ENCODE results near the gene AIFM3.

AIFM3 gene

GRCh38 chr22:20996031-20996410 lies 29.0 kb downstream of the AIFM3 start:
- H3F3A ChIP-seq (ENCODE audit: low read depth), result no peaks in the 10 kb centered on the region
- no peaks in the 10 kb centered on the region for H3K9me3 ChIP-seq (ENCODE audit: insufficient read depth, low read depth, low read length)
- H3K9me2 ChIP-seq (replicated peaks; ENCODE audit: low read depth, low read length), result no peaks in the 10 kb centered on the region
- H3K27me3 ChIP-seq (ENCODE audit: insufficient read depth, low read length, poor library complexity, severe bottlenecking), result no peaks in the 10 kb centered on the region
- TF ChIP-seq EZH2phosphoT487 (IDR thresholded peaks at IDR 0.05; ENCODE audit: borderline replicate concordance) (no peak), CTCF (conservative IDR thresholded peaks at IDR 0.05; ENCODE audit: low read length) (no peak)
- peaks cover 7% of the 10 kb centered on the region for H3K4me1 ChIP-seq (ENCODE audit: insufficient read depth, low read length, poor library complexity, severe bottlenecking)
- no peak overlapping the region for H3K9ac ChIP-seq (ENCODE audit: low read depth, low read length, poor library complexity, severe bottlenecking)
- H3K4me3 ChIP-seq (ENCODE audit: low read length, poor library complexity, severe bottlenecking), result no peak overlapping the region
- peaks cover 18% of the 10 kb centered on the region for H4K20me1 ChIP-seq (ENCODE audit: insufficient read depth, low read length, poor library complexity, severe bottlenecking)
- no peak overlapping the region for H3K4me2 ChIP-seq (ENCODE audit: low read depth, low read length, poor library complexity, severe bottlenecking)
- H3K36me3 ChIP-seq (ENCODE audit: insufficient read depth, low read length), result peaks cover 5% of the 10 kb centered on the region; the same call in 1 of the 2 replicates
- H3K79me2 ChIP-seq (ENCODE audit: insufficient read depth, low read length), result peaks cover 23% of the 10 kb centered on the region
- H2AFZ ChIP-seq (ENCODE audit: low read length), result no peak overlapping the region

- H3K4me2 ChIP-seq (ENCODE audit: low read depth, low read length, poor library complexity, severe bottlenecking), result no peak overlapping the region
- H3K36me3 ChIP-seq (ENCODE audit: insufficient read depth, low read length), result peaks cover 5% of the 10 kb centered on the region; the same call in 1 of the 2 replicates
- H3K9ac ChIP-seq (ENCODE audit: low read depth, low read length, poor library complexity, severe bottlenecking), result no peak overlapping the region
- no peaks in the 10 kb centered on the region for H3K9me2 ChIP-seq (replicated peaks; ENCODE audit: low read depth, low read length)
- no peaks in the 10 kb centered on the region for H3F3A ChIP-seq (ENCODE audit: low read depth)
- no peaks in the 10 kb centered on the region for H3K9me3 ChIP-seq (ENCODE audit: insufficient read depth, low read depth, low read length)
- TF ChIP-seq CTCF (conservative IDR thresholded peaks at IDR 0.05; ENCODE audit: low read length) (no peak), EZH2phosphoT487 (IDR thresholded peaks at IDR 0.05; ENCODE audit: borderline replicate concordance) (no peak)
- peaks cover 18% of the 10 kb centered on the region for H4K20me1 ChIP-seq (ENCODE audit: insufficient read depth, low read length, poor library complexity, severe bottlenecking)
- H2AFZ ChIP-seq (ENCODE audit: low read length), result no peak overlapping the region
- H3K79me2 ChIP-seq (ENCODE audit: insufficient read depth, low read length), result peaks cover 27% of the 10 kb centered on the region
- peaks cover 7% of the 10 kb centered on the region for H3K4me1 ChIP-seq (ENCODE audit: insufficient read depth, low read length, poor library complexity, severe bottlenecking)
- H3K4me3 ChIP-seq (ENCODE audit: low read length, poor library complexity, severe bottlenecking), result no peak overlapping the region
- no peaks in the 10 kb centered on the region for H3K27me3 ChIP-seq (ENCODE audit: insufficient read depth, low read length, poor library complexity, severe bottlenecking)
Measured at GRCh38 chr22:20996598-20997535, 29.8 kb downstream of the AIFM3 start.

GRCh38 chr22:20997536-20998257 lies 30.6 kb downstream of the AIFM3 start:
- no peaks in the 10 kb centered on the region; the same call in 1 of the 2 replicates for H3K36me3 ChIP-seq (ENCODE audit: insufficient read depth, low read length)
- H3K4me3 ChIP-seq (ENCODE audit: low read length, poor library complexity, severe bottlenecking), result no peak overlapping the region
- no peak overlapping the region for H3K9ac ChIP-seq (ENCODE audit: low read depth, low read length, poor library complexity, severe bottlenecking)
- peaks cover 7% of the 10 kb centered on the region for H3K4me1 ChIP-seq (ENCODE audit: insufficient read depth, low read length, poor library complexity, severe bottlenecking)
- TF ChIP-seq CTCF (conservative IDR thresholded peaks at IDR 0.05; ENCODE audit: low read length), result no peak
- no peak for TF ChIP-seq EZH2phosphoT487 (IDR thresholded peaks at IDR 0.05; ENCODE audit: borderline replicate concordance)
- peaks cover 18% of the 10 kb centered on the region for H4K20me1 ChIP-seq (ENCODE audit: insufficient read depth, low read length, poor library complexity, severe bottlenecking)
- no peaks in the 10 kb centered on the region for H3K27me3 ChIP-seq (ENCODE audit: insufficient read depth, low read length, poor library complexity, severe bottlenecking)
- H3F3A ChIP-seq (ENCODE audit: low read depth), result peaks cover 3% of the 10 kb centered on the region
- H3K9me3 ChIP-seq (ENCODE audit: insufficient read depth, low read depth, low read length), result no peaks in the 10 kb centered on the region
- H3K9me2 ChIP-seq (replicated peaks; ENCODE audit: low read depth, low read length), result no peaks in the 10 kb centered on the region
- no peak overlapping the region for H3K4me2 ChIP-seq (ENCODE audit: low read depth, low read length, poor library complexity, severe bottlenecking)
- H2AFZ ChIP-seq (ENCODE audit: low read length), result no peak overlapping the region
- peaks cover 27% of the 10 kb centered on the region for H3K79me2 ChIP-seq (ENCODE audit: insufficient read depth, low read length)
